GM21360 (cell line): ENCODE data around the gene FAT1.

Experiments used
- ATAC-seq: cut with Tn5 transposase; IDR thresholded peaks from one replicate; pipeline ENCODE4 v1.9.1; 2021; ENCODE audit warnings: mild to moderate bottlenecking, moderate library complexity; ENCODE audit not compliant: unreplicated experiment

FAT1 gene

DNA sequence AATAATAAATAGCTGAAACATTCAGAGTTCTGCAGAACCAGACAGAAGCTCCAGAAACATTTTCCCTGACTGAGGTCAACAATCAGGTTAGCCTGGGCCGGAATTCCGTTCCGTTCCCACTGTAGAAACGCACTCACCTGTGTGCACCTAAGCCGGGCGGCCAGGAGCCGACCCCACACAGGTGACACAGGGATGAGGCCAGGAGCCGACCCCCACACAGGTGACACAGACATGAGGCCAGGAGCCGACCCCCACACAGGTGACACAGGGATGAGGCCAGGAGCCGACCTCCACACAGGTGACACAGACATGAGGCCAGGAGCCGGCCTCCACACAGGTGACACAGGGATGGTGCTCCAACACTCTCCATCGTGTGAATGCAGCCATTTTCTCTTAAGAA lies 21.9 kb downstream of the FAT1 start:
- ATAC-seq = no peak

DNA sequence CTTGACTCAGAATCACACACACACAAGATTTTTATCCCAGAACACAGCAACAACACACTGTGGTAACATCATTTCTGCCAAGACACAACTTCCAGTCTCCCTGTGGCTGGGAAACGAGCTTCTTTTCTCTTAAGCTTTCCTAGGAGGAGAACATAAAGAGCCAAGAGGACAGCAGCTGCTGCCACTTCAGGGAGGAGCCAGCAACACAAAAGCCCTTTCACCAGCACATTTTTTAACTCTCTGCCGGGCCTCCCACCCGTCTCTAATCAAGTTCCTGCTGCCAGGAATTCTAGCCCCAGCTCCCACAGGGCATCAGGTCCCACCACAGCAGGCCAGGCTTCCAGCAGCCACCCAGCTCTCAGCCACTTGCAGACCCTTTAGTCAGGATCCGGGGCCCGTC lies 22.4 kb downstream of the FAT1 start:
- no peak for ATAC-seq

DNA sequence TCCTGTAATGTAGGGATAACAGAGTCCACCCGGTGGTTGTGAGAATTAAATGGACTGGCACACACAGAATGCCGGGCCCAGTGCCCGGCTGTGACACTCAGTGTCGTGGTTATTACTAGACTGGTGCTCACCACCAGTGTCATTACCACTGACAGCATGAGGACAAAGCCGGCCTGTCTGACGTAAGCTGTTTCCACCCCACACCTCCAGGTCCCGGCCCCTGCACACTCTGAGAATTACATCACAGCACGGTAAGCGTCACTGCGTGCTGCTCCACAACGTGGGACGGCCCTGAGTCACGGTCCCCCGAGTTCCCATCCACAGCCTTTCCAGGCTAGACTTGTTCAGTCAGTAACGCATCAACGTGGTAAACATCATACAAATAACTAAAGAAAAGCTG lies 22.9 kb downstream of the FAT1 start:
- ATAC-seq = no peak

DNA sequence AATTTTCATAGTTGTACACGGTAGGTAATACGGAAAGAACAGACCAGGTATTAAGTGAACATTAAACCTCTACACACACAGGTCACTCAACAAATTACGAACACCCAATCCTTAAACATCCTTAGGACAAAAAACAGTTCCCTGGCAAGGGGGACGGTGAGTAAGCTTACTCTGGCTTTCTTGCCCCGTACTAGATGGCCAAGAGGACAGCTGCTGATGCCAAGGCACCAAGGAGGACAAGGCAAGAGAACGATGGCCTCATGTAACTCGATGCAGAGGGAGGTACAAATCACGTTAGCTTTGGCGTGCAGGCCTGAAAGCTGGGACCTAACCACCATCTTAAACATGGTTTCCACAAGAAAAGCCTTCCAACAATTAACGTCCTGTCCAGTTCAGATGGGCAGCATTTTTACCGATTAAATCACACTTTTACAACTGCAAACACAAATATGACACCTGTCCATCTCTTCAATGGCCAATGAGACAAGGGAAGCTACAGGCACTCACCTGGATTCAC lies 23.7 kb downstream of the FAT1 start:
- no peak for ATAC-seq

DNA sequence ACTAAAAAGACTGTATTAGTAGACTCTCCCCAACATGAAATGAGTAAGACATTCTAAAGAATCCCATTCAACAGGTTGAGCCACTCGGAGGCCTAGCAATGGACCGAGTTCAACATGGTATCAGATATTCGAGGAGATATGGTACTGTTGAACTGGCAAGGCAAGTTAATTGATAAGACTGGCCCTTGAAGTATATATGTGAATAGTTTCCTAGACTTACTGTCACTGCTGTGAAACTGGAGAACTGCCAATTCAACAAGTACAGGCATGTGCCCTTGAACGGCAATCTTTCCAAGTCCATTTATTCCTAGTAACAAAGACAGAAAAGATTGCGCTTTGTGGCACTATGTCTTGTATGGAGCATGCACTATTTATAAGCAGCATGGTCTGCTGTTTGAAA lies 24.4 kb downstream of the FAT1 start:
- no peak for ATAC-seq

DNA sequence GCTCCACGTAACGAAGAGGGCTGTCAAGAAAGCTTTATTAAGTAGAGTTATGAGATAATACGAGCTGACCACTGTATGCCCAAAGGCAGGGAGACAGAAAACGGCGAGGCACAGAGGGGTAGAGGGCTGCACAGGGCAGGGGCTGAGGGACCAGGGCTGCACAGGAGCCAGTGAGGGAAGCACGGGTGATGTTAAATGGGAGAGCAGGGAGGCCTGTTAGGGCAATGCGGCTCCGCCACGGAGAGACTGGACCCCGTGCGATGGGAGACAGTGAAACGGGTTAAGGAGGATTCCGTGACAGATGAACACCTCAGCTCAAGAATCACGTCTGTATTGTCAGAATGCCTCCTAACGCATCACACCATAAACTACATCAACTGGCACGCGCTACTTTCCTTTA lies 25.1 kb downstream of the FAT1 start:
- no peak for ATAC-seq

DNA sequence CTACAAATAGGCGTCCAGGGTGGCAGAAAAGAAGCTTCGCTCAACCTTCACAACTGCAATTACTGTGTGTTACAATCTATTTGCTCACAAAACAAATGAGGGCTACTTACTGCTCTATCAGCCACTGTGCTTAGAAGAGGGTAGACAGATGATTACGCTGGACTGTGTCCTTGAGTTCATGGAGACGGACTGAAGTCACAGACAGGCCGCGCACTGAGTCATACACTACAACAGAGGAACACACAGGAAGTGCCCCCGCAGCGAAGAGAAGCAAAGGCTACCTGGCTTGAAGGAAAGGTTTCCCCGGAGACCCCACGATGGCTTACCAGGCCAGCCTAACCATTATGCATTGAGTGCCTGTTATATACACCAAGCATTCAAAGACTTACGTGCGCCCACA lies 25.6 kb downstream of the FAT1 start:
- ATAC-seq = no peak

DNA sequence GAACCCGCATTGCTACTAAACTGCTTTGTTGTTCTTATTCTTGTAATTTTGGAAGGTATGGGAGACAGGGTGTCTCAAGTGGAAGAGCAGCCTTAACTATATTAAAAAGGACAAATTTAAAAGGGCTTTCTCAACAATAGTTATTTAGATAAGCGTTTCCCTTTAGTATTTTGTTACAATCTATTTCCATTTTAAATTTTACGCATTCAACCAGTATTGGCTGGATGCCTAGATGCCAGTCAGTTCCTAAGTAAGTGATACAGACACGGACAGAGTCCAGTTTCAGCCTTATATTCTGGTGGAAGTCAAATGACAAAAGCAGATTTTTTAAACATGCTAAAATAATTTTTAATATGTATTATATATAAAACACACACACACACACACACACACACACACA lies 28.3 kb downstream of the FAT1 start:
- no peak for ATAC-seq

DNA sequence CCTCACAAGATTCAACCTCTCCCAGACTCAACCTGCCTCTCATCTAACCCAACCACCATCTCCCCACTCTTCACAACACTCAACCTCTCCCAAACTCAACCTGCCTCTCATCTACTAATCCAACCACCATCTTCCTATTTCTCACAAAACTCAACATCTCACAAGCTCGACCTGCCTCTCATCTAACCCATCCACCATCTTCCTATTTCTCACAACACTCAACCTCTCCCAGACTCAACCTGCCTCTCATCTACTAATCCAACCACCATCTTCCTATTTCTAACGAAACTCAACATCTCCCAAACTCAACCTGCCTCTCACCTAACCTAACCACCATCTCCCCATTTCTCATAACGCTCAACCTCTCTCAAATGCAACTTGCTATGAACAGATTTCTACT lies 29.8 kb downstream of the FAT1 start:
- ATAC-seq = no peak

DNA sequence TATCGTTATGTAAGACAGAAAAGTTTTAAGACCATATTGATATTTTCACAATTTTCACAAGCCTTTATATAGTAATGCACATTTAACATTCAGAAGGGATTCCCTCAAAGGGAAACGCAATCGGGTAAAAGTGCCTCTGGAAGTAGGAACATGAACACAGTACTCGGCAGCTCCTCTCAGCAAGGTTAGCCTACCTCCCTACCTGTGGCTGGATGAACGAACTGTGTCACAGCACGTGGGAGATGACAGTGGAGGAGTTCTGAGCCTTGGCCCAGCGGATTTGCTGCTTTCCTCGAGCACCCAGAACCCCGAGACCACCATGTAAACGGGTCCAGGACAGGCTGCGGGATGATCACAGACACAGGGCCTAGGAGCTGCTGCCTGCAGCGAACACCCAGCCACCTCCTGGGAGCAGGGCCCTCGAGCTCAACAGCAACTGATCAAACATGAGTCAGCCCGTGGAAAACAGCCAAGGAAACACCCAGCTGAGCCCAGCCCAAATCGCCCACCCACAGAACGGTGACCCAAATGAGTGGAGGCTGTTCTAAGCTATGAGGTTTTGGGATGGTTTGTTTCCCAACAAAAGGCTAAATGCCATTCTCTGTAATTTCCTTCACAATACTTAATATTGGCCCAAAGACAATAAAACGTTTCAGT lies 30.4 kb downstream of the FAT1 start:
- ATAC-seq = no peak

DNA sequence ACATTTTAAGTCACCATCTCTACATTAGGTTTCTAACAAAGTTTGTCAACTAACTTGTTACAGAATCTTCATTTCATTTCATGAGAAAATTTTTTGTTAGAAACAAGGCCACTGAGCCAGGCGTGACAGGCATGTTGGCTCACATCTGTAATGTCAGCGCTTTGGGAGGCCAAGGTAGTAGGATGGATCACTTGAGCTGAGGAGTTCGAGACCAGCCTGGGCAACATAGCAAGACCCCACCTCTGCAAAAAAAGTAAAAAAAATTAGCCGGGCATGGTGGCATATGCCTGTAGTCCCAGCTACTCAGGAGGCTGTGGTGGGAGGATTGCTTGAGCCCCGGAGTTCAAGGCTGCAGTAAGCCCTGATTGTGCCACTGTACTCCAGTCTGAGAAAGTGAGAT lies 32.3 kb downstream of the FAT1 start:
- no peak for ATAC-seq

DNA sequence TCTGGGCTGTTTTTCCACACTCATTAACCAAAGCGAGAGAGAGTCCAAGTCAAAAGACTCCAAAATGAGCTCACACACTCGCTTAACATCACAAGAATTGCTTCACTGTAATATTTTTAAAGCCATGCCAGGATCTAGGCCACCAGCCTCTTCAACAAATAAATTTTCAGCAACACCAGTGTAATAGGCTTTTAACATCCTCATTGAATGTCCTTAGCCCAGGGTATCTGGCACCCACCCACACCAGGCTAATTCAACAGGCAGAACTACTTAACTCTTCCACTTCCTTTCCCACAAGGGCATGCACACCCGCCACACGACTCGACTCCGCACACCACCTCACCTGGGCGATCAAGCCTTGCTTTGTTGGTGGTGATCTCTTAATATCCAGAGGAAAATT lies 34.2 kb downstream of the FAT1 start:
- no peak for ATAC-seq

DNA sequence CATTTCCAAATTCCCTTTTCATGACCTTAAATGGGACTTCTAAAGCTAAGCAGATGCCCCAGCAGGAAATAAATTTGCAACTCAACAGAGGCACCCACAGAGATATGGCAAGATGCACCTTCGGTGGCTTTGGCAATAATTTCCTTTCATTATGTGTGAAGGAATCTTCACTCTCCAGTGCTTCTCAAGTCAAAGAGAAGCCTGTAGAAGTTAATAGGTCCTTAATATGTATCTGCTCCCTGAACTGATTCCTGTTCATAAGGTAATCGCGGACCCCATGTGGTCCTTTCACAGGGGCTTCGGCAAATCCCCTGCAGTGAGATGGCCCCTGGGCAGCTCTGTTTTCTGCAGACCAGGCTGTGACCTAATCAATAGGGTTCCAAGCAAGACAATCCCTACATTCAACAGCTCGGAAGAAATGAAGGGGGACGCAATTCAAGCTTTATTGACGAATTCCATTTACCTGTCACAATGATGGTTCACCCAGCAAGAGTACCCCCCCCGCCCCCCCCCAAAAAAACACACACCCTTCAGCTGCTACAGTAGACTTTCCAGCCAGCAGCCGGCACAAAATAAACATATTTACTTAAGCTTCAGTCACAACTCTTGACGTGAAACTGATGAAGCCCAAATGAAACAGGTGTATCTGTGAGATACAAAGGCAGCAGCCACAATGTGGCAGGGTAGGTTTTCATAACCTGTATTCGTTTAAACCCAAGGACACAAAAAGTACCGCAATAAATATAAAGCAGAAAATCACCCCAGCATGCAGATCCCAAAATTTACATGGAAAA lies 35.3 kb downstream of the FAT1 start:
- no peak for ATAC-seq

DNA sequence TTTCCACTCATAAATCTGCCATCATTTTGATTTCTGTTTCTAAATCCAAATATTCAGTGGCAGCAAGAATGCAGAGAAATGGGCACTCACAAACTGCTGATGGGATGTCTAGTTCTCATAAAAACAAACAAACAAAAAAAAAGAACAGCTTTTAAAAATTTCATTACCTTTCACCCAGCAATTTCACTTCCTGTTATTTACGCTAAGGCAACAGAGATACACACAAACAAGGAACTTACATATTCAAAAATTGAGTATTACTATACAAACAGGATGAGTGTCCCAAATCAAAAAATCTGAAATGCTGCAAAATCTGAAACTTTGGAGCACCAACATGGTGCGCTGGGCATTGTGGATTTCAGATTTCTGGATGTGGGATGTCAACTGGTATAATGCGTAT lies 36.4 kb downstream of the FAT1 start:
- ATAC-seq = no peak

DNA sequence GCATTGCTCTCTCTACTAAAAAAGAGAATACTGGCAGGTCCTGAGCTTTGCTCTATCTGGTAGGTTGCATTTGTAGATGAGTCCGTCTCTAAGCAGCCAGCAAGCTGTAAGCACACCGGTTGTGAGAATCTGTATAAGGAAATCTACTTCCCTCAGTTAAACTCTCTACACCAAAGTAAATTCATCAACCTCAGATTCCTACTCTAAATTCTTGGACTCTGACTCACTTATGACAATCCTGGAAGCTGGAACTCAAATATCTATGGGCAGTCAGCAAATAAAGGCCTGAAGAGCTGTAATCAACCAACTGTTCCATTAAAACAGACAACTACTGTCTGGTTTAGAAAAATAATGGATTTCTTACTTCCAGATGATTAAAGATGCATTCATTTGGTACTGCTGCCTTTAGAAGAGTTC lies 37.9 kb downstream of the FAT1 start:
- ATAC-seq = no peak

DNA sequence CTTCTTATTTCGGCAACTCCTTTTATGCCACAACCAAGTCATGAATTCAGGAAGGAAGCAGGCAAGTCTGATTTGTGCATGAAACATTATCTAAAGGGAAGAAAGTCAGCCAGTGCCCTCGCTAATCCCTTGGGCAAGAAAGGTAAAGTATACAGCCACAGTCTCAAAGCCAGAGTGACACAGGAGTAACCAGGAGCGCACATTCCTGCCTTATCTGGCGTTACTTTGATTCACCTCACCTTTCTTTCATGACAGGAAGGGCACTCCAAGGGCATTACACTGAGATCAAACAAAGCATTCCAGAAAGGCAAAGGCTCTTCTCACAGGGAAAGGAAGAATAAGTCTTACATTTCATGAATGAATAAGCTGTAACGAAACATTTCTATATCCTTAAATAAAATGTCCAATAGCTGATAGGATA lies 38.8 kb downstream of the FAT1 start:
- ATAC-seq = no peak

DNA sequence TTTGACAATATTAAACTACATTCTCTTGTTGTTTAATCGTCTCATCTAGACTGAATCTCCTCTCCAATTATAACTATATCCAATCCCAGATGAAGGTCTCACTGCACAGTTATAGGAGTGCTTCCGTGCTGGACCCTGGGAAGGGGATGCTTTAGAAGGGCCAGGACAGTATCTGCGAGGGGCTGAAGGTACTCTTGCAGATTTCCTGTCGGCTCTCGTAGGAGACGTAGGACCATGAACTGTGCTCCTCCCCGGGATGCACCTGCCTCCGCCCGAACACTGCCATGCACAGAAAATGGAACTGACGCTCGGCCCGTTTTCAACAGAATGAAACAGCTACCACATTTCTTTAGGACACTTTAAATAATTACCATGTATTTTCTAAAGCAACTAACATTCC lies 39.4 kb downstream of the FAT1 start:
- no peak for ATAC-seq

DNA sequence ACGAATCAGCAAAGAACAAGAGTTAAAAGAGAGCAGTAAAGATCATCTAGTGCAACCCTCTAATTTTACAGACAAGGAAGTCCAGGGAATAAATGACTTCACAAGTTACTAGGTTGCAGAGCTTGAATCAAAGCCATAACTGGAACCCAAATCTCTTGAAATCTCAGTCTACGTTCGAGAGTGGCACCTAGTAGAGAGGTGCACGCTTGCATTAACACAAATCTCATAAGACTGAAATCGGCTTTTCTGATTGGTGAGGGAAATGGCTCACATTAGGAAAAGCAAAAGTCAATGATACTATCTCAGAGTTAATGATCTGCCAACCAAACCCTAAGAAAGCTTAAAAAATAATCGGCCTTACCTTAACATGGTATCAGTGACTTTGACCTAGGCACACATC lies 43.0 kb downstream of the FAT1 start:
- no peak for ATAC-seq

DNA sequence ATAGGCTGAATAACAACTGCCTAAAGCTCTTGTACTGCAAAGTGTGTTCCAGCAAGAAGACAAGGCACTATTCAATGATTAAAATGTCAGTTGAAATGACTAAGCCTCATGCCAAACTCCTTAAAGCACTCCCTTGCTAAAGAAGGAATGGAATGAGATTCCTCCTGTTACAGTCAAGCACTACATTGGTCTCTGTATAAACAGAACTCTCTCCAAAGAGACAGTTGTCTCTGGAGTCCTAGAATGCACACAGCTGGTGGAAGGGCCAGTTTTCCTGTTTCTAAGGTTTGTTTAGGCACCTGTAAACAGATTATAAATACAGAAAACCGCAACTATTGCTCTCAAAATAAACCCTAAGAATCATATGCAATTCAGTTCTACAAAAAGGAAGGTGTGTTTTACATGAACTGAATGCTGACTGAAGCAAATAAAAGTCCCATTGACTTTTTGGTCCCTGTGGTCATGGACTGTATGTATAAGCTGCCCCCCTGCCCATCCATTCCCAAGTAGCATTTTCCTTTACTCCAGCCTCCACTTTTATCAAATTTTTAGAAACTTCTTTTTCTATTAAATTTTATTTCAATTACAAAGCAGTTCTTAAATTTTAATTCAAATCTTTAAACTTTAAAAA lies 47.0 kb downstream of the FAT1 start:
- no peak for ATAC-seq

DNA sequence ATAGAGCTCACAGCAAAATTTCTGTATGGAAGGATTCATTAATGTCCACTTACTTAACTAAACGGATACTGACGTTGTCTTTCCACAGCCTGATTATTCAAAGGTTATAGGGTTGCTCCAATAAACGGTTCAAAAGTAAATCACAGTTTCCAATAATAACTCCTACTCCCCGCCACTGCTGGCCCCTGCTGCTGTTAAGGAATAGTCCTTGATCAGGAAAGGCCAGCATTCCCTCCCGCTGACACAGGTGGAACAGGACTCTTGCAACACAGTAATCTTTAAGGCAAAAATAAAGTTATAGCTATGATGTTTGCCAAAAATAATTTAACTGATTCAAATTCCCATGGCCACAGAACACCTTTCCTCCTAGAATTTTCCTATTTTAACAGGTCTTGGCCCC lies 53.9 kb downstream of the FAT1 start:
- ATAC-seq = no peak

DNA sequence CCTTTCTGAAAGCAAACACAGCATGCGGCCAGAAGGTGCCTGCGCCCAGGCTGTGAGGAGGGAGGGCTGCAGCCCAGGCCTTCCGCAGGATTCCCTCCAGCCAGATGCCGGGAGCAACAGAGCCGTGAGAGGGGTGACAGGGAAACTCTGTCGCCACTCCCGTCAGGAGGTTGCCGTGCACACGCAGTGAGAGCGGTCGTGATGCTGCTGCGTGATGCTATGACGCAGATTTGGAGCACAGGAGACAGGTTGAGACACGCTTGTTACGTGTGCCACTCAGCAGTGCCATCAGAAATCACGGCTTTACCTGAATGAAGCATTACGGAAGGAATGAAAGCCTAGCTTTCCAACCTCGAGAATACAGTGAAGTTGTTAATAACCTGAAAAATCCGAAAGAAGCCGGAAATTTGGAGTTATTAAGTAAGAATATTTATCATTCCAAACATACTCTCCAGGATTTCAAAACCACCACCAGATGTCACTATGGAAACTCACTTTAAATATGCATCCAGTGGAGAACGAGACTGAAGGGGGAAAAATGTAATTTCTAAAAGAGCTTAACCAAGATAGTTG lies 54.4 kb downstream of the FAT1 start:
- ATAC-seq = no peak

DNA sequence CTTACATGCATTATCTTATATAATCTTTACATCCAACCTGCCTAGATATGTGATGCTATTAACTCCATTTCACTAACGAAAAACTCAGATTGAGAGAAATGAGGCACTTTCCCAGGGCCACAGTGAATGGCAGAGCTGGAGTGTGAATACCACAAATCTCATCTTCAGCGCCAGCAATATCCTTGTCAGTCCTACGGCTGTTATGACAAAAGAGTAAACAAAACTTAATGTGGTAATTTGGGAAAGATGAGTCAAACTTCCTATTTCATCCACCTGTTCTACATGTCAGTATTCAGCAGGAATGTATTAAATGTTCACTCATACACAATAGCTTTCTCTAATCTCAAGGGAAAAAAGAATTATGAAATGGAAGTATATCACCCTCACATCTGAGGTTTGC lies 56.9 kb downstream of the FAT1 start:
- no peak for ATAC-seq
